HL-60/S4 treated with phorbol 12-myristate 13-acetate at 8.2 ng/mL for 4 days and 3 days (cell line): ENCODE measurements around the gene PKIG.
"Not testable (repeated sequence)": the region's sequence is repeated elsewhere in the genome, so short reads cannot be mapped to it uniquely, and the experiment has no call there.

Source experiments
- in situ Hi-C: fragments of 300-500 bp; cut with MboI; formaldehyde crosslinking; loops from 2 replicates; pipeline ENCODE4 v1.15.0; 2022; ENCODE audit warnings: low sequenced_read_pairs

The PKIG gene

DNA sequence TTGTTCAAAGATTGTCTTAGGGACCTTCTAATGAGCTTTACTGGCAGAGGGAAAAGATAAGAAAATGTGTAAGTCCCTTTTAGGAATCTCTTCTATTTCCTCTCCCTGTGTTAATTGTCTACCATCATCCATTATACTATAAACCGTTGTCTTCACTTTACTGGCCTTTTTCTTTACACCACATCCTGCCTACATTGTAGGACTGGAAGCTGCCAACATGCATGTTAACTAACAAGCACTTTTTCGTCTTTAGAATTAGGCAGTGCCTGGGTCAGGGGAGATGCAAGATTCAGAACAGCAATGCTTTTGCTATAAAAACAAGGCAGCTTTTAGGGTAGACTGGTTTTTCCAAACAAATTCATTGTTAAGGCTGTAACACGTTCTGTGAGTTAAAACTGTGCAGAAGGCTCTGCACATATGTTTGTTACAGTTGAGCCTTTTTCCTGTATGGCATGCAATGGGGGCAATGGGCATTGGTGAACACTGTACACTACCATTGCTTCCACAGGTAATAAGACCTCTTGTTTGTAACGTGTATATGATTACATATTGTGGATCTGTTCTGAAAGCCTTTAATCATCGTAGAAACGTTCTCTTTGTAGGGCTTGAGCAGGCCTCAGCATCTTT lies 10.9 kb upstream of the PKIG start:
- in situ Hi-C loops: no loop called here

- in situ Hi-C loops: no loop called here
Observed at GRCh38 chr20:44572551-44573500, 9.6 kb upstream of the PKIG start.

- in situ Hi-C loops: no loop called here
Observed at GRCh38 chr20:44573501-44573869, 8.9 kb upstream of the PKIG start.

GRCh38 chr20:44574372-44574771 lies 8.0 kb upstream of the PKIG start:
- in situ Hi-C loops: no loop called here

GRCh38 chr20:44576297-44576696 lies 6.1 kb upstream of the PKIG start:
- in situ Hi-C loops: no loop called here

- in situ Hi-C loops: no loop called here
Observed at GRCh38 chr20:44579313-44580081, 2.9 kb upstream of the PKIG start.

GRCh38 chr20:44580581-44581268 lies 1.7 kb upstream of the PKIG start:
- in situ Hi-C loops: no loop called here

DNA sequence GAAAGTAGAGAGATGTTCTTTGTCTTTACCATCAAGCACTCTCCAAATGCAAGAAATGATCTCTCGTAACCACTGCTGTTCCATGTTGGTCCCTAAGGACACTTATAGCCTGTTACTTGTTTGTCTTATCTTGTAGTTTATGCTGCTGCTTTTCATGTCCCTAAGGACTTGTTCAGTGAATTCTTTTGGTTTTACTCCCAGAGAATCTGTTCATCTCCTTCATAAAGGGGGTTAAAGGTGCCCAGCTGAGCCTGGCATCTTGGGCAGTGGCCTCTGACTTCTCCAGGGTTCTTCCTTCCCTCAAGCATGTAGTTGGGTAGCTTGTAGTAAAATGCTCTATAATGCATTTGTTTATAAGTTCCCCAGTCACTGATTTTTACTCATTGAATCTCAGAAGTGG lies 864 bp upstream of the PKIG start:
- in situ Hi-C loops: no loop called here

- in situ Hi-C loops: no loop called here
Observed at GRCh38 chr20:44583157-44583556, 778 bp downstream of the PKIG start.

DNA sequence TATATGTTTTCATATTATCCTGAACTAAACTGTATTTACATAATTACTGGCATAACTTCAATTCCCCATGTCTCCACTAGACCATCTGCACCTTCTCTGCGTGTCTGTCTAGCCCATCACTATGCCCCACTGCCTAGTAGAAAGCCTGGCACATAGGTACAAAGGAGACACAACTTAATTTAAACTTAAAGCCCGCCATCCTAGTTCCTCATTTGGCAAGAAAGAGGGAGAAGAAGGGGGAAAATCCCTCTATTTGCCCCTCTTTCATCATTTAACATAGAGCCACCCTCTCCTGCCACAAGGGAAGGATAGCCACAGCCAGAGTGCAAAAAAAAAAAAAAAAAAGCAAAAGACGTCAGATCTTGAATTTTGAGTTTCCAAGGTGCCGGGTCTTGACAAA lies 1.8 kb downstream of the PKIG start:
- in situ Hi-C loops: no loop called here

- in situ Hi-C loops: no loop called here
Observed at GRCh38 chr20:44585057-44585963, 2.9 kb downstream of the PKIG start.

DNA sequence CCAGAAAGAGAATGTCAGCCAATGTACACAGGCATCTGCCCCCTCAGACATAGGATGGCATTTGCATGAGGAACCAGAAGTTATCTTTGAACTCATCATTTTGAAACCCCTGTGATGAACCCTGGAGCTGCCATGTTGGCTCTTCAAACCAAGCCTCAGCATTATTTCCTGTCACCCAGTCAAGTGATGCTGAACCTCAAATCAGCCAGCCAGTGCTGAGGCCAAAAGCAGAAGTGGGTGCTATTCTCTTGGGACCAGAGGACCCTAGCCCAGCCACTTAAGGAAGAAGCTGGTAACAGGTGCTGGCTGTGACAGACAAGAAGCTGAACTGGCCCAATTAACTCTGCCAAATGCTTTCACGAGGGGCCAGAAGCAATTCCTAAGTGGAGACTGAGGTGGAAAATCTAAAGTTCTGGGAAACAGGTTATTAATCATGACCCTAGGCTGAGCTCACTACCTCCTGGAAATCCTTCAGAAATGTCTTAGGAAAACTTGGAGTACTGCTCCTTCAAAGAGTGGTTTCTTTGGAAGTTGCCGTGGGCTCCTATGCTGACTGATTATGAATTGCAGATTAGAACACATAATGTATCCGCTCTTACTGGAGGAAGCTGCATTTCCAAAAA lies 4.0 kb downstream of the PKIG start:
- in situ Hi-C loops: no loop called here

GRCh38 chr20:44587035-44587980 lies 4.9 kb downstream of the PKIG start:
- in situ Hi-C loops: no loop called here

DNA sequence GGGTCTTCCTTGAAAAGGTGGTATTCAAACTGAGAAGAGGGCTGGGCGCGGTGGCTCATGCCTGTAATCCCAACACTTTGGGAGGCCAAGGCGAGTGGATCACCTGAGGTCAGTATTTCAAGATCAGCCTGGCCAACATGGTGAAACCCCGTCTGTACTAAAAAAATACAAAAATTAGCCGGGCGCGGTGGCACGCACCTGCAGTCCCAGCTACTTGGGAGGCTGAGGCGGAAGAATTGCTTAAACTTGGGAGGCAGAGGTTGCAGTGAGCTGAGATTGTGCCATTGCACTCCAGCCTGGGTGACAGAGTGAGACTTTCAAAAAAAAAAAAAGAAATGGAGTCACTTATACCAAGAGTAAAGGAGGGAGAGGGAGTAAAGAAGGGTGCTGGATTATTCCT lies 5.9 kb downstream of the PKIG start:
- in situ Hi-C loops: not testable (repeated sequence)

GRCh38 chr20:44589537-44589936 lies 7.2 kb downstream of the PKIG start:
- in situ Hi-C loops: no loop called here

- in situ Hi-C loops: no loop called here
Observed at GRCh38 chr20:44590980-44591778, 8.8 kb downstream of the PKIG start.

DNA sequence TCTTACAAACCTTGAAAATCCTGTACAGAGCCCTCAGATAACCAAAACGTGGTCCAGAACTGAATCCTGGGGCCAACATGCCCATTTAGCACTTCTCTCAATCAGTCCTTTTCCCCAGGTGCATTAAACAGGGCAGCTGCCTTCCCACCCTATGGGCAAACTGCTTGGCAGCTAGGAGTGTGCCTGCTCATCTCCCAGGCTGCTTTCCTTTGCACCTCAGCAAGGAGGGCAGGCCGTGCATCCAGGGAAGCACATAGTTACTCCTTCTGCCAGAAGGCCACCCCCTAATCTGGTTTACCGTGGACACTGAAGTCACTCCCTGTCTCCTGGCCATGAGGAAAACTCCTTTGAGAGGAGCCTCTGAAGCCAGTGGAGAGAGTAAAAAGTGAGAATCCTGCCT lies 10.0 kb downstream of the PKIG start:
- in situ Hi-C loops: no loop called here

DNA sequence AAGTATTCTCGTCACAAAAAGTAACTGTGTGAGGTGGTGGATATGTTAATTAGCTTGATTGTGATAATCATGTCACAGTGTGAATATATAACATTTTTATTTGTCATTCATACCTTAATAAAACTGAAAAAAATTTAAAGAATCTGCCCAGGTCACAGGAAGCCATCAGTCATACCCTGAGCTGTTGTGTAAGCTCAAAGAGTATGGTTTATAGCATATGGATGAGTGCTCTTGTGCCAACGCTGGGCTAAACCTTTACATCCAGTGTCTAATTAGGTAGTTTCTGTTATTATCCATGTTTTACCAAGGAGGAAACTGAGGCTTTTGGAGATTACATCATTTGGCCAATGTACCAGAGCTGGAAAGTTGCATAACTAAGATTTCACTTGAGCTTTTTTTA lies 11.4 kb downstream of the PKIG start:
- in situ Hi-C loops: no loop called here
